ENCODE measurements around the gene CYB5RL.
"Not testable (repeated sequence)": the region's sequence is repeated elsewhere in the genome, so short reads cannot be mapped to it uniquely, and the experiment has no call there.

Gene CYB5RL

GRCh38 chr1:54212872-54213271 lies 13.0 kb upstream of the CYB5RL start:
- no peak overlapping the region for H3K4me3 ChIP-seq (ENCODE audit: low read depth in 1 of 2, low read length in 1 of 2)
- peaks cover 94% of the 10 kb centered on the region for H3K36me3 ChIP-seq
- no peaks in the 10 kb centered on the region for H3K4me1 ChIP-seq (ENCODE audit: control insufficient read depth in 1 of 2, insufficient read depth in 1 of 2, low read depth in 1 of 2, low read length in 1 of 2)
- H3K27ac ChIP-seq = no peak overlapping the region
- no peak for TF ChIP-seq CTCF (IDR thresholded peaks at IDR 0.05)
- no peaks in the 10 kb centered on the region for H3K9me3 ChIP-seq
- no peaks in the 10 kb centered on the region for H3K27me3 ChIP-seq

GRCh38 chr1:54207896-54208295 lies 8.1 kb upstream of the CYB5RL start:
- H3K36me3 ChIP-seq = peaks cover 68% of the 10 kb centered on the region
- H3K4me1 ChIP-seq (ENCODE audit: control insufficient read depth in 1 of 2, insufficient read depth in 1 of 2, low read depth in 1 of 2, low read length in 1 of 2); H3K27me3 ChIP-seq; H3K9me3 ChIP-seq; H3K27ac ChIP-seq; H3K4me3 ChIP-seq (ENCODE audit: low read depth in 1 of 2, low read length in 1 of 2): not testable (repeated sequence)

- H3K4me1 ChIP-seq (ENCODE audit: control insufficient read depth in 1 of 2, insufficient read depth in 1 of 2, low read depth in 1 of 2, low read length in 1 of 2) = no peaks in the 10 kb centered on the region
- TF ChIP-seq CTCF (IDR thresholded peaks at IDR 0.05) = no peak
- H3K36me3 ChIP-seq = peaks cover 61% of the 10 kb centered on the region
- H3K27ac ChIP-seq = no peak overlapping the region
- H3K4me3 ChIP-seq (ENCODE audit: low read depth in 1 of 2, low read length in 1 of 2) = no peak overlapping the region
- H3K9me3 ChIP-seq = no peaks in the 10 kb centered on the region
- no peaks in the 10 kb centered on the region for H3K27me3 ChIP-seq
Measured at GRCh38 chr1:54207287-54207686, 7.5 kb upstream of the CYB5RL start.

- peaks cover 13 to 14% of the 10 kb centered on the region in 2 experiments for H3K4me1 ChIP-seq (ENCODE audit: control insufficient read depth in 1 of 2, insufficient read depth in 1 of 2, low read depth in 1 of 2, low read length in 1 of 2)
- H3K9me3 ChIP-seq = no peaks in the 10 kb centered on the region
- no peak overlapping the region for H3K4me3 ChIP-seq (ENCODE audit: low read depth in 1 of 2, low read length in 1 of 2)
- peaks cover 33% of the 10 kb centered on the region for H3K36me3 ChIP-seq
- TF ChIP-seq CTCF (IDR thresholded peaks at IDR 0.05) = no peak
- no peak overlapping the region for H3K27ac ChIP-seq
- no peaks in the 10 kb centered on the region for H3K27me3 ChIP-seq
Measured at GRCh38 chr1:54204199-54204598, 4.4 kb upstream of the CYB5RL start.

- Histone ChIP-seq H3K9me3 (no peaks in the 10 kb centered on the region), H3K27ac (peak overlapping the region; percentile 31), H3K36me3 (peaks cover 9% of the 10 kb centered on the region)
Measured at GRCh38 chr1:54200519-54200997, 728 bp upstream of the CYB5RL start.

More at GRCh38 chr1:54200519-54200997, 728 bp upstream of the CYB5RL start:
- Histone ChIP-seq H3K4me1 (ENCODE audit: control insufficient read depth in 1 of 2, insufficient read depth in 1 of 2, low read depth in 1 of 2, low read length in 1 of 2) (peaks cover 16% of the 10 kb centered on the region in 2 experiments), H3K27me3 (no peaks in the 10 kb centered on the region), H3K4me3 (ENCODE audit: low read depth in 1 of 2, low read length in 1 of 2) (peak overlapping the region; percentile 82 to 93)
- no peak for TF ChIP-seq CTCF (IDR thresholded peaks at IDR 0.05)
